Sigmoid colon (tissue), 4 donors: Measurements from ENCODE around the gene SLC2A13.

Experiments used
- EP300 ChIP-seq, 4 donors: sonication (generic); formaldehyde crosslinking; IDR thresholded peaks; one replicate each; pipeline ENCODE4 v1.6.1; 2017; ENCODE audit warnings: antibody characterized with exemption in 4 of 4
- POLR2AphosphoS5 ChIP-seq, 4 donors: sonication (generic); formaldehyde crosslinking; IDR thresholded peaks; one replicate each; pipeline ENCODE4 v1.6.1; 2017; ENCODE audit warnings: antibody characterized with exemption in 4 of 4
- TF ChIP-seq, protein P1 (sequence below), 4 experiments: fragments of 450-650 bp in 3 of 4; fragments of 200-600 bp in 1 of 4; IDR thresholded peaks; one replicate each; pipeline ENCODE4 v1.5.1; 2016 to 2019; ENCODE audit warnings: antibody characterized with exemption in 4 of 4, mild to moderate bottlenecking in 3 of 4, moderate library complexity in 2 of 4

DNA sequence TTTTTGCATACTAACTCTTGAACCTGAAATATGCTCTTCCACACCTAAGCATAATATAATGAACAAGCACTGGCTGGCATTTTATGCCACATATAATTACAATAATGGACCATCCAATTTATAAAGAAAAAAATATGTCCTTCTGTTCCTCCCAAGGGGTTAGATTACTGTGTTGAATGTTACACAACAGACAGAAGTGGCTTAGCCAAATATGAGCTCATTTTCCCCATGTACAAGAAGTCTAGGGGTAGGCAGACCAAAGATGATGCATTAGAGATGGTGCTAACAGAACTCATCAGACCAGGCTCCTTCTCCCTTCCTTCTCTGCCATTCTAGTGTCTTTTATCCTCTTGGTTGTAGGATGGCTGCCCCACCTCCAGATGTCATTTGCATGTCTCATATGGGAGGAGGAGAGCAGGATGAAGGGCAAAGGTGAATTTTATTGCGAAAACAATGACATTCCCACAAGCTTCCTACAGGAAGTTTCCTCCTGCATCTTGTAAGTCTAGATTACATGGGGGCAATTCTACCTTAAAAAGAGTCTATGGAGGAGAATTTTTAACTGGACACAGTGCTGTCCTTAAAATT, 43.9 kb upstream of the SLC2A13 start:
- TF ChIP-seq POLR2AphosphoS5 (IDR thresholded peaks at IDR 0.05) = no peak
- TF ChIP-seq, protein P1, sequence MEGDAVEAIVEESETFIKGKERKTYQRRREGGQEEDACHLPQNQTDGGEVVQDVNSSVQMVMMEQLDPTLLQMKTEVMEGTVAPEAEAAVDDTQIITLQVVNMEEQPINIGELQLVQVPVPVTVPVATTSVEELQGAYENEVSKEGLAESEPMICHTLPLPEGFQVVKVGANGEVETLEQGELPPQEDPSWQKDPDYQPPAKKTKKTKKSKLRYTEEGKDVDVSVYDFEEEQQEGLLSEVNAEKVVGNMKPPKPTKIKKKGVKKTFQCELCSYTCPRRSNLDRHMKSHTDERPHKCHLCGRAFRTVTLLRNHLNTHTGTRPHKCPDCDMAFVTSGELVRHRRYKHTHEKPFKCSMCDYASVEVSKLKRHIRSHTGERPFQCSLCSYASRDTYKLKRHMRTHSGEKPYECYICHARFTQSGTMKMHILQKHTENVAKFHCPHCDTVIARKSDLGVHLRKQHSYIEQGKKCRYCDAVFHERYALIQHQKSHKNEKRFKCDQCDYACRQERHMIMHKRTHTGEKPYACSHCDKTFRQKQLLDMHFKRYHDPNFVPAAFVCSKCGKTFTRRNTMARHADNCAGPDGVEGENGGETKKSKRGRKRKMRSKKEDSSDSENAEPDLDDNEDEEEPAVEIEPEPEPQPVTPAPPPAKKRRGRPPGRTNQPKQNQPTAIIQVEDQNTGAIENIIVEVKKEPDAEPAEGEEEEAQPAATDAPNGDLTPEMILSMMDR (IDR thresholded peaks at IDR 0.05) = no peak
- TF ChIP-seq EP300 (IDR thresholded peaks at IDR 0.05) = no peak
